ENCODE results near the gene CEACAM1. TPM values are rescaled to one million over a fixed set of nuclear protein-coding genes. Genes with fewer than 3 reads are reported as not detected.
"Not testable (repeated sequence)": the region's sequence is repeated elsewhere in the genome, so short reads cannot be mapped to it uniquely, and the experiment has no call there.

Gene CEACAM1
- total RNA-seq, 1 experiment from 2014 or later: 0.56 TPM

DNA sequence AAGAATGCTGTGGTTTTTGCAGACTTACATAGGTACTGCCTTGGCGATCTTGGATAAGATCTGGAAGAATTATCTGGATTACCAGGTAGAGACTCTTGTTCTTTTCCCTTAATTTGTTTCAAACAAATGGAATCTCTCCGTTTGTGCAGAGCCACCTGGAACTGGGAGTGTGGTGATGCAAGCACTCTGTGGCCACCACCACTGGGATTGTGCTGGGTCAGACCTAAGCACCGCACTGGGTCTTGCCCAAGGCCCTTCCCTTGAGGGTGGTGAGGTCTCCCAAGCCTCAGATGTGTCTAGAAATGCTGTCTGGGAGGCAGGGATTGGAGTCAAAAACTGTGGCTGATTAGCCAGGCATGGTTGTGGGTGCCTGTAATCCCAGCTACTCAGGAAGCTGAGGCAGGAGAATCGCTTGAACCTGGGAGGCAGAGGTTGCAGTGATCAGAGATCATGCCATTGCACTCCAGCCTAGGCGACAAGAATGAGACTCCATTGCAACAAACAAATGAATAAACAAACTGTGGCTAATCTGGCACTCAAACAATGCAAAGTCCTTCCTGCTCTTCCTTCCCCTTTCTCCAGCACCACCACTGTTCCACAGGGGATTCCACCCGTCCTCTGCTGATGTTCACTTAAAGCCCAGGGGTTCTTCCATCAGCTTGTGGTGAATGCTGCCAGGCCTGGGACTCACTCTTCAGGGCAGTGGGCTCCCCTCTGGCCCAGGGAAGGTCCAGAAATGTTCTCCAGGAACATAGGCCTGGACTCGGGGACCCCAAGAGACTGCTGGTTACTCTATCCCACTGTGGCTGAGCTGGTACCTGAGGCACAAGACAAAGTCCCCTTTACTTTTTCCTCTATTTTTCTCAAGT, 10.8 kb upstream of the CEACAM1 start:
- Mint-ChIP-seq H3K9me3 (ENCODE audit: unreplicated experiment) (no peaks in the 10 kb centered on the region), H3K4me3 (ENCODE audit: unreplicated experiment) (no peak overlapping the region), H3K27me3 (ENCODE audit: insufficient read depth, unreplicated experiment) (no peaks in the 10 kb centered on the region), H3K27ac (ENCODE audit: low read depth, unreplicated experiment) (no peak overlapping the region), H3K4me1 (ENCODE audit: insufficient read depth, unreplicated experiment) (no peaks in the 10 kb centered on the region), H3K36me3 (ENCODE audit: insufficient read depth, unreplicated experiment) (peaks cover 7% of the 10 kb centered on the region)
- ChIA-PET POLR2A (no interaction called here), CTCF (no interaction called here)
- intact Hi-C loops (cut with micrococcal nuclease): no loop called here
- no TSS peak for BruUV-seq (replicated peaks)
- DNase-seq (ENCODE audit: unreplicated experiment): no peak
- TF ChIP-seq, protein P1, sequence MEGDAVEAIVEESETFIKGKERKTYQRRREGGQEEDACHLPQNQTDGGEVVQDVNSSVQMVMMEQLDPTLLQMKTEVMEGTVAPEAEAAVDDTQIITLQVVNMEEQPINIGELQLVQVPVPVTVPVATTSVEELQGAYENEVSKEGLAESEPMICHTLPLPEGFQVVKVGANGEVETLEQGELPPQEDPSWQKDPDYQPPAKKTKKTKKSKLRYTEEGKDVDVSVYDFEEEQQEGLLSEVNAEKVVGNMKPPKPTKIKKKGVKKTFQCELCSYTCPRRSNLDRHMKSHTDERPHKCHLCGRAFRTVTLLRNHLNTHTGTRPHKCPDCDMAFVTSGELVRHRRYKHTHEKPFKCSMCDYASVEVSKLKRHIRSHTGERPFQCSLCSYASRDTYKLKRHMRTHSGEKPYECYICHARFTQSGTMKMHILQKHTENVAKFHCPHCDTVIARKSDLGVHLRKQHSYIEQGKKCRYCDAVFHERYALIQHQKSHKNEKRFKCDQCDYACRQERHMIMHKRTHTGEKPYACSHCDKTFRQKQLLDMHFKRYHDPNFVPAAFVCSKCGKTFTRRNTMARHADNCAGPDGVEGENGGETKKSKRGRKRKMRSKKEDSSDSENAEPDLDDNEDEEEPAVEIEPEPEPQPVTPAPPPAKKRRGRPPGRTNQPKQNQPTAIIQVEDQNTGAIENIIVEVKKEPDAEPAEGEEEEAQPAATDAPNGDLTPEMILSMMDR (IDR thresholded peaks at IDR 0.05; ENCODE audit: unreplicated experiment): no peak

DNA sequence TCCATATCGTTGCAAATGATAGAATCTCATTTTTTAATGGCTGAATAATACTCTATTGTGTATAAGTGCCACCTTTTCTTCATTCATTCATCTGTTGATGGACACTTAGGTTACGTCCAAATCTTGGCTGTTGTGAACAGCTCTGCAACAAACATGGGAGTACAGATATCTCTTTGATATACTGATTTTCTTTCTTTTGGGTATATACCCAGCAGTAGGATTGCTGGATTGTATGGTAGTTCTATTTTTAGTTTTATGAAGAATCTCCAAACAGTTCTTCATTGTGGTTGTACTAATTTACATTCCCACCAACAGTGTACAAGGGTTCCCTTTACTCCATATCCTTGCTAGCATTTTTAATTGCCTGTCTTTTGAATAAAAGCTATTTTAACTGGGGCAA, 7.0 kb upstream of the CEACAM1 start:
- H3K4me3 Mint-ChIP-seq (ENCODE audit: unreplicated experiment); H3K4me1 Mint-ChIP-seq (ENCODE audit: insufficient read depth, unreplicated experiment); H3K27me3 Mint-ChIP-seq (ENCODE audit: insufficient read depth, unreplicated experiment); H3K27ac Mint-ChIP-seq (ENCODE audit: low read depth, unreplicated experiment); BruUV-seq (replicated peaks); H3K9me3 Mint-ChIP-seq (ENCODE audit: unreplicated experiment); intact Hi-C loops (cut with micrococcal nuclease); DNase-seq (ENCODE audit: unreplicated experiment); POLR2A ChIA-PET; H3K36me3 Mint-ChIP-seq (ENCODE audit: insufficient read depth, unreplicated experiment): not testable (repeated sequence)
- CTCF ChIA-PET: interaction anchor here (1.1 kb wide), 1 partner anchor 32 kb away, joined by 3 read pairs; no protein-coding TSS in a partner anchor

DNA sequence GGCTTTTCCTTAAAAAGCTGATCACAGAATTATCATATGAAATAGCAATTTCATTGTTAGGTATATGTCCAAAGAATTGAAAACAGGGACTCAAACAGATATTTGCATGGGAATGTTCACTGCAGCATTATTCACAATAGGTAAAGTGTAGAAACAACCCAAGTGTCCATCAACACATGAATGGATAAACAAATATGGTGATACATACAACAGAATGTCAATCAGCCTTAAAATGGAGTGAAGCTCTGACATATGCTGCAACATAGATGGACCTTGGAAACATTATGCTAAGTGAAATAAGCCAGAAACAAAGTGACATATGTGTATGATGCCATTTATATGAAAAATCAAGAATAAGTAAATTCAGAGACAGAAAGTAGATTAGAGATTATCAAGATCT, 6.1 kb upstream of the CEACAM1 start:
- no TSS peak for BruUV-seq (replicated peaks)
- peaks cover 5% of the 10 kb centered on the region for H3K4me1 Mint-ChIP-seq (ENCODE audit: insufficient read depth, unreplicated experiment)
- DNase-seq (ENCODE audit: unreplicated experiment): no peak
- ChIA-PET POLR2A (interaction anchor here (0.7 kb wide), 1 partner anchor 455 kb away, joined by 3 read pairs; no protein-coding TSS in a partner anchor), CTCF (no interaction called here)
- H3K4me3 Mint-ChIP-seq (ENCODE audit: unreplicated experiment): no peak overlapping the region
- H3K36me3 Mint-ChIP-seq (ENCODE audit: insufficient read depth, unreplicated experiment): no peaks in the 10 kb centered on the region
- H3K27me3 Mint-ChIP-seq (ENCODE audit: insufficient read depth, unreplicated experiment): no peaks in the 10 kb centered on the region
- intact Hi-C loops (cut with micrococcal nuclease): no loop called here
- TF ChIP-seq, protein P1 (IDR thresholded peaks at IDR 0.05; ENCODE audit: unreplicated experiment): no peak
- H3K9me3 Mint-ChIP-seq (ENCODE audit: unreplicated experiment): no peaks in the 10 kb centered on the region
- no peak overlapping the region for H3K27ac Mint-ChIP-seq (ENCODE audit: low read depth, unreplicated experiment)

DNA sequence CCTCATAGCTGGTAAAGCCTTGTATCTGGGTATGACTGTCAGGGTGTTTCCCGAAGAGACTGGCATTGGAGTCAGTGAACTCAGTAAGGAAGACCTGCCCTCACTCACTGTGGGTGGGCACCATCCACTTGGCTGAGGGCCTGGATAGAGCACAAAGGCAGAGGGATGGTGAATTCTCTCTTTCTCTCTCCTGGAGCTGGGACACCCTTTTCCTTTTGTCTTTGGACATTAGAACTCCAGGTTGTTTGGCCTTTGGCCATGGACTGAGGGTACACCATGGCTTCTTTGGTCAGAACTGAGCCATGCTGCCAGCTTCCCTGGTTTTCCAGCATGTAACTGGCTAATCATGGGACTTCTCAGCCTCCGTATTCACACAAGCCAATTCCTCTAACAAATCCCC, 4.6 kb upstream of the CEACAM1 start:
- H3K9me3 Mint-ChIP-seq (ENCODE audit: unreplicated experiment): no peaks in the 10 kb centered on the region
- CTCF ChIA-PET: interaction anchor here (0.6 to 1.0 kb wide), 2 partner anchors 31 to 115 kb away, joined by 4 read pairs; no protein-coding TSS in a partner anchor
- POLR2A ChIA-PET: no interaction called here
- H3K27ac Mint-ChIP-seq (ENCODE audit: low read depth, unreplicated experiment): no peak overlapping the region
- no peak overlapping the region for H3K4me3 Mint-ChIP-seq (ENCODE audit: unreplicated experiment)
- no peaks in the 10 kb centered on the region for H3K27me3 Mint-ChIP-seq (ENCODE audit: insufficient read depth, unreplicated experiment)
- H3K4me1 Mint-ChIP-seq (ENCODE audit: insufficient read depth, unreplicated experiment): peaks cover 13% of the 10 kb centered on the region
- TF ChIP-seq, protein P1 (IDR thresholded peaks at IDR 0.05; ENCODE audit: unreplicated experiment): no peak
- intact Hi-C loops (cut with micrococcal nuclease): no loop called here
- no peaks in the 10 kb centered on the region for H3K36me3 Mint-ChIP-seq (ENCODE audit: insufficient read depth, unreplicated experiment)
- BruUV-seq (replicated peaks): no TSS peak
- DNase-seq (ENCODE audit: unreplicated experiment): no peak

Data from MCF 10A (cell line).